ENCODE measurements around the gene UCHL5.

DNA sequence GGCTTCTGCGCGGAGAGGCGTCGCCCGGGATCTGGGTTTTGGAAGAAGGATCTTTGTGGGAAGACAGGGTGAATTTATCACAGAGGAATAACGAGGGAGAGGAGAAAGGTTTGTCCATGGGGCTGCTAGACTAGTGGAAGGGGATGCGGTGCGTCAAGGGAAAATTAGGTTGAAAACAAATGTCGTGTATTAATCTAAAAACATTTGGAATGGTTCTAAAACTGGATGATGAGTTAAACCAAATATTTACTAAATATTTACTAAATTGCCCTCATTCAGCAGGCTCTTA is 899 bp upstream of the UCHL5 start:
- TF ChIP-seq, protein P1, sequence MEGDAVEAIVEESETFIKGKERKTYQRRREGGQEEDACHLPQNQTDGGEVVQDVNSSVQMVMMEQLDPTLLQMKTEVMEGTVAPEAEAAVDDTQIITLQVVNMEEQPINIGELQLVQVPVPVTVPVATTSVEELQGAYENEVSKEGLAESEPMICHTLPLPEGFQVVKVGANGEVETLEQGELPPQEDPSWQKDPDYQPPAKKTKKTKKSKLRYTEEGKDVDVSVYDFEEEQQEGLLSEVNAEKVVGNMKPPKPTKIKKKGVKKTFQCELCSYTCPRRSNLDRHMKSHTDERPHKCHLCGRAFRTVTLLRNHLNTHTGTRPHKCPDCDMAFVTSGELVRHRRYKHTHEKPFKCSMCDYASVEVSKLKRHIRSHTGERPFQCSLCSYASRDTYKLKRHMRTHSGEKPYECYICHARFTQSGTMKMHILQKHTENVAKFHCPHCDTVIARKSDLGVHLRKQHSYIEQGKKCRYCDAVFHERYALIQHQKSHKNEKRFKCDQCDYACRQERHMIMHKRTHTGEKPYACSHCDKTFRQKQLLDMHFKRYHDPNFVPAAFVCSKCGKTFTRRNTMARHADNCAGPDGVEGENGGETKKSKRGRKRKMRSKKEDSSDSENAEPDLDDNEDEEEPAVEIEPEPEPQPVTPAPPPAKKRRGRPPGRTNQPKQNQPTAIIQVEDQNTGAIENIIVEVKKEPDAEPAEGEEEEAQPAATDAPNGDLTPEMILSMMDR (tag by site-specific recombination; IDR thresholded peaks at IDR 0.05), result no peak
- TF ChIP-seq ZNF777 (tag by site-specific recombination; IDR thresholded peaks at IDR 0.05; ENCODE audit: borderline replicate concordance), result no peak
- TF ChIP-seq ZNF146 (tag by site-specific recombination; IDR thresholded peaks at IDR 0.05), result no peak
- no peak for TF ChIP-seq MEIS1 (CRISPR knock-in tag; IDR thresholded peaks at IDR 0.05; ENCODE audit: borderline replicate concordance)
- no peak for TF ChIP-seq ZBTB49 (tag by site-specific recombination; IDR thresholded peaks at IDR 0.05; ENCODE audit: low read depth)
- no peak; the same call in 1 of the 2 replicates for TF ChIP-seq ZSCAN16 (tag by site-specific recombination; IDR thresholded peaks at IDR 0.05)
- TF ChIP-seq GLI2 (tag by site-specific recombination; IDR thresholded peaks at IDR 0.05; ENCODE audit: borderline replicate concordance, low read depth), result no peak
- no peak for TF ChIP-seq GLIS1 (tag by site-specific recombination; IDR thresholded peaks at IDR 0.05)
- TF ChIP-seq ZNF660 (tag by site-specific recombination; IDR thresholded peaks at IDR 0.05), result no peak
- no peak for TF ChIP-seq TCF7L2 (IDR thresholded peaks at IDR 0.05; ENCODE audit: borderline replicate concordance, low read depth, low read length)
